CD4-positive, alpha-beta T cell (primary cell): ENCODE data around the gene SYK. TPM values are rescaled to one million over a fixed set of nuclear protein-coding genes. Genes with fewer than 3 reads are reported as not detected.

Experiments
- ATAC-seq: fragments of 200-7000 bp; cut with Tn5 transposase; one replicate; pipeline ENCODE4 v1.10.0; 2022; ENCODE audit warnings: mild to moderate bottlenecking; ENCODE audit not compliant: poor library complexity
- CTCF ChIA-PET: fragments of 350-600 bp; sonication (Branson Sonifier 250); formaldehyde crosslinking; loops from one replicate; lab custom pipeline; 2021; ENCODE audit warnings: antibody characterized with exemption, inconsistent platforms; lab: Charles Lee
- POLR2A ChIA-PET: fragments of 350-600 bp; sonication (Branson Sonifier 250); formaldehyde crosslinking; loops from one replicate; lab custom pipeline; 2021; ENCODE audit warnings: antibody characterized with exemption, inconsistent platforms; lab: Charles Lee
- DNase-seq, 14 experiments: peaks; one replicate each; pipeline ENCODE4 v3.0.0-alpha.2; 2013 to 2020; ENCODE audit warnings: mixed read lengths in 2 of 14
- H3K27ac ChIP-seq, 2 donors: one replicate each; pipeline versions ENCODE4 v1.5.1 to v1.7.0; 2013; ENCODE audit warnings: low read length in 2 of 2, low read depth in 1 of 2, mild to moderate bottlenecking in 1 of 2
- H3K27me3 ChIP-seq, 2 experiments: 1 replicate in 1 of 2; 2 replicates in 1 of 2; pipeline versions ENCODE4 v1.6.1 to v1.7.0; 2013; ENCODE audit warnings: low read length in 2 of 2, control low read depth in 1 of 2, mild to moderate bottlenecking in 1 of 2, moderate library complexity in 1 of 2; ENCODE audit not compliant: insufficient read depth in 2 of 2, control insufficient read depth in 1 of 2
- H3K36me3 ChIP-seq: one replicate; pipeline ENCODE4 v1.6.1; 2013; ENCODE audit warnings: low read length, control low read depth; ENCODE audit not compliant: insufficient read depth
- H3K4me1 ChIP-seq: one replicate; pipeline ENCODE4 v1.6.1; 2013; ENCODE audit warnings: low read length, control low read depth; ENCODE audit not compliant: insufficient read depth
- H3K4me3 ChIP-seq: one replicate; pipeline ENCODE4 v1.5.1; 2013; ENCODE audit warnings: mild to moderate bottlenecking, low read length, moderate library complexity
- H3K9me3 ChIP-seq, 2 experiments: 1 replicate in 1 of 2; 2 replicates in 1 of 2; pipeline versions ENCODE4 v1.6.1 to v1.7.0; 2013; ENCODE audit warnings: low read length in 2 of 2, mild to moderate bottlenecking in 2 of 2, control low read depth in 1 of 2, moderate library complexity in 1 of 2; ENCODE audit not compliant: control insufficient read depth in 1 of 2, insufficient read depth in 1 of 2
- H3K27ac Mint-ChIP-seq: one replicate; pipeline ENCODE4 v1.8.0; 2020; ENCODE audit warnings: mixed read lengths
- H3K27me3 Mint-ChIP-seq: one replicate; pipeline ENCODE4 v1.8.0; 2021; ENCODE audit warnings: mixed read lengths
- H3K36me3 Mint-ChIP-seq: one replicate; pipeline ENCODE4 v1.8.0; 2021; ENCODE audit warnings: low read depth, mixed read lengths
- H3K4me1 Mint-ChIP-seq: one replicate; pipeline ENCODE4 v1.8.0; 2021; ENCODE audit warnings: low read depth, mixed read lengths
- H3K4me3 Mint-ChIP-seq: one replicate; pipeline ENCODE4 v1.8.0; 2020; ENCODE audit warnings: mild to moderate bottlenecking, mixed read lengths
- H3K9me3 Mint-ChIP-seq: one replicate; pipeline ENCODE4 v1.8.0; 2020; ENCODE audit warnings: mixed read lengths
- CTCF ChIP-seq: fragments of 200-600 bp; IDR thresholded peaks from one replicate; pipeline ENCODE4 v1.8.0; 2022; ENCODE audit warnings: antibody characterized with exemption, mild to moderate bottlenecking
- intact Hi-C, 2 experiments: fragments of 100-400 bp; cut with DNase I in 1 of 2; cut with micrococcal nuclease in 1 of 2; formaldehyde crosslinking; loops; one replicate each; pipeline versions ENCODE4 v1.15.1 to v1.9.0; 2023 to 2025; cut with DNase I, micrococcal nuclease
- total RNA-seq, 174 experiments: library from RNA in 2 of 174; stranded (reverse) in 2 of 174; gene quantifications; one replicate each; pipeline ENCODE4 v1.2.3 and lab custom pipeline; 2021 to 2026

SYK gene
- total RNA-seq, 2 experiments from 2014 or later, result 1.1 to 1.2 TPM

DNA sequence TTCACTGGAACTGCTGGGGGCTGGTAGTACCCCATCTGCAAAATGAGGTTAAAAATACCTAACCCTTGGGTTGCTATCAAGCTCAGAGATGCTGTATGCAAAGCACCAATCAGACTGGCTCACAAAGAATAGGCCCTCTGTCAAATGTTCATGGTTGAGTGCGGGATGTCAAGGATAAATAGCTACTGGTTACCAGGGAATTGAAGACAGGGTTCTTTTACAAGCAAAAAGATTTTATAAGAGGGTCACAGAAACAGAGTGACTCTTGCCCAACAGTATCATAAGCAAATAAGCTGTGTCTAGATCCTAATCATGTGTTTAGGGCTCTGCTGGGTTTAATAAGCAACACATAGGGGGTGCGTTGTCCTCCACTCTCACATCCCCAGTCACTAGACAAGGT is 11.9 kb downstream of the SYK start:
- Histone ChIP-seq H3K9me3 (no peaks in the 10 kb centered on the region), H3K4me1 (peaks cover 11% of the 10 kb centered on the region), H3K27ac (no peak overlapping the region), H3K27me3 (peaks cover under 1 to 12% of the 10 kb centered on the region in 2 experiments), H3K4me3 (no peak overlapping the region), H3K36me3 (no peaks in the 10 kb centered on the region)
- ChIA-PET CTCF (no interaction called here), POLR2A (no interaction called here)
- Mint-ChIP-seq H3K4me3 (no peak overlapping the region), H3K9me3 (no peaks in the 10 kb centered on the region), H3K27me3 (peaks cover 19% of the 10 kb centered on the region), H3K4me1 (peaks cover 22% of the 10 kb centered on the region), H3K36me3 (no peaks in the 10 kb centered on the region), H3K27ac (no peak overlapping the region)
- ATAC-seq, result no peak
- intact Hi-C loops, result no loop called here
- no peak for TF ChIP-seq CTCF
- DNase-seq, result no peak

GRCh38 chr9:90814355-90814754 is 12.7 kb downstream of the SYK start:
- POLR2A ChIA-PET, result no interaction called here
- Histone ChIP-seq H3K4me3 (no peak overlapping the region), H3K9me3 (no peaks in the 10 kb centered on the region), H3K27ac (no peak overlapping the region), H3K27me3 (peaks cover 0 to 4% of the 10 kb centered on the region in 2 experiments), H3K36me3 (no peaks in the 10 kb centered on the region), H3K4me1 (peaks cover 11% of the 10 kb centered on the region)
- H3K4me1 Mint-ChIP-seq, result peaks cover 22% of the 10 kb centered on the region
- no peaks in the 10 kb centered on the region for H3K9me3 Mint-ChIP-seq
- no peak overlapping the region for H3K27ac Mint-ChIP-seq
- H3K4me3 Mint-ChIP-seq, result no peak overlapping the region
- ATAC-seq (no peak), DNase-seq (no peak)
- CTCF ChIA-PET, result no interaction called here
- no peak for TF ChIP-seq CTCF
- H3K27me3 Mint-ChIP-seq, result peaks cover 11% of the 10 kb centered on the region
- no peaks in the 10 kb centered on the region for H3K36me3 Mint-ChIP-seq
- intact Hi-C loops, result no loop called here

GRCh38 chr9:90815183-90815943 is 13.7 kb downstream of the SYK start:
- Histone ChIP-seq H3K27me3 (no peaks in the 10 kb centered on the region), H3K4me1 (peaks cover 11% of the 10 kb centered on the region), H3K36me3 (no peaks in the 10 kb centered on the region), H3K9me3 (no peaks in the 10 kb centered on the region), H3K27ac (no peak overlapping the region), H3K4me3 (no peak overlapping the region)
- Mint-ChIP-seq H3K9me3 (no peaks in the 10 kb centered on the region), H3K36me3 (no peaks in the 10 kb centered on the region), H3K27ac (peak overlapping the region; percentile 5), H3K4me1 (peaks cover 22% of the 10 kb centered on the region), H3K27me3 (peaks cover under 1% of the 10 kb centered on the region), H3K4me3 (peak overlapping the region; percentile 1)
- TF ChIP-seq CTCF, result no peak
- intact Hi-C loops, result no loop called here
- DNase-seq, result peak in 4 of 14 experiments; percentile 14 to 59 (median 42)
- no peak for ATAC-seq
- POLR2A ChIA-PET, result no interaction called here
- CTCF ChIA-PET, result no interaction called here
